Suprapubic skin (tissue), 4 donors: ENCODE data around the gene PRMT7. TPM values are rescaled to one million over a fixed set of nuclear protein-coding genes. Genes with fewer than 3 reads are reported as not detected.

Experiments used
- DNase-seq, 2 donors: peaks; one replicate each; pipeline ENCODE4 v3.0.0-alpha.2; 2019; ENCODE audit warnings: low spot score in 2 of 2
- H3K27ac ChIP-seq: fragments of 200-600 bp; sonication (generic); one replicate; pipeline ENCODE4 v1.5.1; 2019
- H3K27me3 ChIP-seq: fragments of 200-600 bp; sonication (generic); one replicate; pipeline ENCODE4 v1.5.1; 2019
- H3K36me3 ChIP-seq: fragments of 200-600 bp; sonication (generic); one replicate; pipeline ENCODE4 v1.5.1; 2019
- H3K4me1 ChIP-seq: fragments of 200-600 bp; sonication (generic); one replicate; pipeline ENCODE4 v1.5.1; 2019
- H3K4me3 ChIP-seq: fragments of 200-600 bp; sonication (generic); one replicate; pipeline ENCODE4 v1.5.1; 2019; ENCODE audit warnings: mild to moderate bottlenecking
- H3K9me3 ChIP-seq: fragments of 200-600 bp; sonication (generic); one replicate; pipeline ENCODE4 v1.5.1; 2019
- CTCF ChIP-seq, 2 donors: fragments of 200-600 bp in 1 of 2; fragments of 450-650 bp in 1 of 2; sonication (generic) in 1 of 2; IDR thresholded peaks; one replicate each; pipeline ENCODE4 v1.5.1; 2016 to 2019; ENCODE audit warnings: antibody characterized with exemption in 2 of 2, mild to moderate bottlenecking in 1 of 2, moderate library complexity in 1 of 2
- EP300 ChIP-seq: sonication (generic); formaldehyde crosslinking; IDR thresholded peaks from one replicate; pipeline ENCODE4 v1.6.1; 2017; ENCODE audit warnings: antibody characterized with exemption
- POLR2A ChIP-seq, 2 donors: fragments of 450-650 bp; IDR thresholded peaks; one replicate each; pipeline ENCODE4 v1.6.1; 2017; ENCODE audit warnings: antibody characterized with exemption in 2 of 2, mild to moderate bottlenecking in 2 of 2, moderate library complexity in 2 of 2
- POLR2AphosphoS5 ChIP-seq, 3 donors: sonication (generic); formaldehyde crosslinking; IDR thresholded peaks; one replicate each; pipeline ENCODE4 v1.6.1; 2017; ENCODE audit warnings: antibody characterized with exemption in 3 of 3
- WGBS: methylation state at CpG from one replicate; pipeline ENCODE4 v1.1.5; 2018; 5-methylcytosine and 5-hydroxymethylcytosine counted together
- total RNA-seq, 4 donors: library from RNA; depleted of rRNA; stranded (reverse); fragments of >200 nt; gene quantifications; one replicate each; pipeline ENCODE4 v1.1.0, GENCODE V29; 2016

The PRMT7 gene, protein sequence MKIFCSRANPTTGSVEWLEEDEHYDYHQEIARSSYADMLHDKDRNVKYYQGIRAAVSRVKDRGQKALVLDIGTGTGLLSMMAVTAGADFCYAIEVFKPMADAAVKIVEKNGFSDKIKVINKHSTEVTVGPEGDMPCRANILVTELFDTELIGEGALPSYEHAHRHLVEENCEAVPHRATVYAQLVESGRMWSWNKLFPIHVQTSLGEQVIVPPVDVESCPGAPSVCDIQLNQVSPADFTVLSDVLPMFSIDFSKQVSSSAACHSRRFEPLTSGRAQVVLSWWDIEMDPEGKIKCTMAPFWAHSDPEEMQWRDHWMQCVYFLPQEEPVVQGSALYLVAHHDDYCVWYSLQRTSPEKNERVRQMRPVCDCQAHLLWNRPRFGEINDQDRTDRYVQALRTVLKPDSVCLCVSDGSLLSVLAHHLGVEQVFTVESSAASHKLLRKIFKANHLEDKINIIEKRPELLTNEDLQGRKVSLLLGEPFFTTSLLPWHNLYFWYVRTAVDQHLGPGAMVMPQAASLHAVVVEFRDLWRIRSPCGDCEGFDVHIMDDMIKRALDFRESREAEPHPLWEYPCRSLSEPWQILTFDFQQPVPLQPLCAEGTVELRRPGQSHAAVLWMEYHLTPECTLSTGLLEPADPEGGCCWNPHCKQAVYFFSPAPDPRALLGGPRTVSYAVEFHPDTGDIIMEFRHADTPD
- 100 to 1,000 TPM in 1 of 4 donors, 10 to 100 TPM in 3; 38.8 to 101 (median 69.9) TPM for total RNA-seq

DNA sequence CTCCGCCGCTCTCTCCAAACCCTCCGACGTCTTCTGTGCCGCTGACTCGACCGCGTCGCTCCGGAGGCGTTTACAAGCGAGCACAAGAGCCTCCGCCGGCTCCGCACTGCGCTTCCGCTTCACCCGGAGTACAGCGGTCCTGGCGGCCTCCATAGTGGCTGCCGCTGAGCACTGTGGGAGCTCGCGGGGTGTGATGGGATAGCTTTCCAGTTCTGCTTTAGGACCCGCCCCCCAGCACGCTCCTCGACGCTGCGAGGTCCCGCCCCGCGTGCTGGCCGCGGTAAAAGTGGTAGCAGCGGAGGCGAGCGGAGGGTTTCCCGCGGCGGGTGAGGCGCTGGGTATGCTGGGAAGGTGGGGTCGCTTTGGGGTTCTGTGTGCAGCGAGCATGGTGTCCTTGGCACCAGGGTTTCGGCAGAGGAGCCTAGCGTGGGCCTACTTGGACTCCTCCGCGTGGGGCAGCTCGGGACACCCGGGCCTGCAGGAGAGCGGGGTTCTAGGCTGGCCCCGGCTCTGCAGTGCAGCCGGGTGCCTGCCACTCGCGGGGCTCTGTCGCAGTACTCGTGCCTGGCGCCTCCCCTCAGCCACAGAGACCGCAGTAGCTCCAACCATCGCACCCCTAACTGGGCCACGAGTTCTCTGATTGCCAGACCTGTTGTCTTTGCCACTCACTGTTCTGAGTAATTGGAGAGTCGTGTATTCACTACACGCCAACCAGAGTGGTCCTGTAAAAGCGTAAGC is at the start of gene PRMT7, which contains the start of gene SLC7A6OS:
PRMT7 (plus strand) TSS at position 246 of the 738 bp plus-strand sequence. CDS start 4,961 bp downstream, outside the sequence.
SLC7A6OS (minus strand) TSS at position 173 of the 738 bp plus-strand sequence; CDS start at position 153, 20 bp downstream.
- peaks cover 34% of the 10 kb centered on the region for H3K36me3 ChIP-seq
- peak within 1 kb of the TSS; percentile 83 for H3K4me3 ChIP-seq
- DNase-seq = peak; percentile 92 to 94
- under 1% methylated on average over 33 of the region's 62 CpGs for WGBS
- H3K27ac ChIP-seq = peak within 1 kb of the TSS; percentile 84
- no peaks in the 10 kb centered on the region for H3K27me3 ChIP-seq
- H3K9me3 ChIP-seq = no peaks in the 10 kb centered on the region
- TF ChIP-seq EP300 = no peak
- TF ChIP-seq POLR2AphosphoS5 (IDR thresholded peaks at IDR 0.05) = peak in 1 of 3 donors; percentile 70
- peak in 1 of 2 donors; percentile 39 for TF ChIP-seq CTCF (IDR thresholded peaks at IDR 0.05)
- TF ChIP-seq POLR2A (IDR thresholded peaks at IDR 0.05) = peak in 1 of 2 donors; percentile 57
- H3K4me1 ChIP-seq = peaks cover 31% of the 10 kb centered on the region

DNA sequence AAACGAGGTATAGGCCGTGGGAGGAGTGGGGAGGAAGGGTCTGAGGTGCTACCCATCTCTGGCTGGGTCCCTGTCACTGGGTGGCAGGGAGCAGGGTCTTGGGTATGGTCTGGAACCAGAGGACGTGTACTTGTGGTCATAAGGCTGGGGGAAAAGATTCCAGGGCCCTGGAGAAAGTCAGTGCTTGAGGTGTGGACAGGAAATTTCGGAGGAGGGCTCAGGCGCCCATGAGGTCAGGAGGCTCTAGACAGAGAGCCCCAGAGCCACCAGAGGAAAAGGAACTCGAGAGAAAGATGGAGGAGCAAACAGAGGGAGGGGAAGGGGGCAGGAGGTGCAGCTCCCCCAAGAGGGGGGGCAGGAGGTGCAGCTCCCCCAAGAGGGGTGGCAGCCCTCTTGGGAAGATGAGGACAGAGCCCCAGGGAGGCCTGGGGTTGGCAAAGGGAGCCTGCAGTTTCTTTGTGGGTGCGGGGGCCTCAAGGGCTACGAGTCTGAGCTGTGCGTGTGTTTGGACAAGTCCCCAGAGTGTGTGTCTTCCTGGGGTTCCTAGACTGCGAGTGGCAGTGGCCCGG is 47.2 kb upstream of the PRMT7 start:
- no peak for TF ChIP-seq CTCF (IDR thresholded peaks at IDR 0.05)
- H3K4me1 ChIP-seq = peaks cover 36% of the 10 kb centered on the region

DNA sequence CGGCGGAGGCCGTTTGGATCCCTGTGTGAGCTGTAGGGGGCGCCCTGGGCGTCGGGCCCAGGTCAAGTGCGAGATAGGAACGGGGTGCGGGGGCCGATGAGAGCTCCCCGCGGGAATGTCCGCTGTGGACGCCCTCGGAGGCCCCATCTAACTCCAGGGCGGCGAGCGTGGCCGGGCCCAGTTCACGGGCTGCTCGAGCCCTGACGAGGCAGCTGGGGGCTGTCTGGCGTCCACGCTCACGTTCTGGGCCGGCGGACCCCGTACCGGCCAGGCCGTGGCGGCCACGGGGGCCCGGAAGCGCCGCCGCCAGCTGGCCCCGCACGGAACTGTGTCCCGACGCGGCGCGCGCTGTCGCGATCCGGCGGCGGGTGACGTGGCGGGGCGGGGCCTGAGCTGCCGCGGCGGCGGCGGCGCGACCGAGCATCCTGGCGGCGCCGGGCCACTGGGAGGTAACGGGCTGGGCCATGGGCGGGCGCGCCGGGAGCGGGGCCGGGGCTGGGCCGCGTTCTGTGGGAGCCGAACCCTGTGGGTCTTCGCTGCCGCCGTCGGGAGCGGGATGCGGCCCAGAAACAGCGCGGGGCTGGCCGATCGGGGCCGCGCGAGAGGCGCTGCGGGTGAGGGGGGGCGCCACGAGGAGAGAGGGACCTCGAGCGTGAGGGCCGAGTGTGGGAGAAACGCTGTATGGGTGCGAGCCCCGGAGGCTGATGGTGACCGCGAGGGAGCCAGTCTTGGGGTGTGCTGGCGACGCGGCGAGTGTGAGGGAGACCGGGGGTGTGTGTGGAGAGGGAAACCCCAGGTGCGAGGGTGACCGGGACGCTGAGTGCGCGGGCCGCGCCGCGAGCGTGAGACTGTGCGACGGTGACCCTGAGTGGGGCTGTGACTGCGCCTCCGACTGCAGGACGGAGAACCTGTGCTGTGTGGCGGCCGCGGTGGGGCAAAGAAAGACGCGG is 46.4 kb upstream of the PRMT7 start, which contains the start of gene SLC7A6:
SLC7A6 (plus strand) TSS at position 399 of the 950 bp plus-strand sequence. CDS start 10,201 bp downstream, outside the sequence.
- peak; percentile 88 for DNase-seq
- Histone ChIP-seq H3K4me3 (peak within 1 kb of the TSS; percentile 83), H3K27ac (peak within 1 kb of the TSS; percentile 94), H3K4me1 (peaks cover 36% of the 10 kb centered on the region), H3K36me3 (peaks cover 13% of the 10 kb centered on the region), H3K9me3 (no peaks in the 10 kb centered on the region), H3K27me3 (no peaks in the 10 kb centered on the region)
- 0% methylated on average over 23 of the region's 123 CpGs for WGBS
- peak; percentile 20 to 76 for TF ChIP-seq CTCF (IDR thresholded peaks at IDR 0.05)
- peak in 2 of 3 donors; percentile 14 to 30 for TF ChIP-seq POLR2AphosphoS5 (IDR thresholded peaks at IDR 0.05)
- no peak for TF ChIP-seq EP300
- TF ChIP-seq POLR2A (IDR thresholded peaks at IDR 0.05) = peak in 1 of 2 donors; percentile 76

More for the DNA sequence above, 47.2 kb upstream of the PRMT7 start:
- DNase-seq = no peak
- no peaks in the 10 kb centered on the region for H3K27me3 ChIP-seq
- H3K9me3 ChIP-seq = no peaks in the 10 kb centered on the region
- peak overlapping the region; percentile 94 for H3K27ac ChIP-seq
- peak overlapping the region; percentile 83 for H3K4me3 ChIP-seq
- WGBS = 52% methylated on average over 9 of the region's 11 CpGs
- peaks cover 20% of the 10 kb centered on the region for H3K36me3 ChIP-seq

DNA sequence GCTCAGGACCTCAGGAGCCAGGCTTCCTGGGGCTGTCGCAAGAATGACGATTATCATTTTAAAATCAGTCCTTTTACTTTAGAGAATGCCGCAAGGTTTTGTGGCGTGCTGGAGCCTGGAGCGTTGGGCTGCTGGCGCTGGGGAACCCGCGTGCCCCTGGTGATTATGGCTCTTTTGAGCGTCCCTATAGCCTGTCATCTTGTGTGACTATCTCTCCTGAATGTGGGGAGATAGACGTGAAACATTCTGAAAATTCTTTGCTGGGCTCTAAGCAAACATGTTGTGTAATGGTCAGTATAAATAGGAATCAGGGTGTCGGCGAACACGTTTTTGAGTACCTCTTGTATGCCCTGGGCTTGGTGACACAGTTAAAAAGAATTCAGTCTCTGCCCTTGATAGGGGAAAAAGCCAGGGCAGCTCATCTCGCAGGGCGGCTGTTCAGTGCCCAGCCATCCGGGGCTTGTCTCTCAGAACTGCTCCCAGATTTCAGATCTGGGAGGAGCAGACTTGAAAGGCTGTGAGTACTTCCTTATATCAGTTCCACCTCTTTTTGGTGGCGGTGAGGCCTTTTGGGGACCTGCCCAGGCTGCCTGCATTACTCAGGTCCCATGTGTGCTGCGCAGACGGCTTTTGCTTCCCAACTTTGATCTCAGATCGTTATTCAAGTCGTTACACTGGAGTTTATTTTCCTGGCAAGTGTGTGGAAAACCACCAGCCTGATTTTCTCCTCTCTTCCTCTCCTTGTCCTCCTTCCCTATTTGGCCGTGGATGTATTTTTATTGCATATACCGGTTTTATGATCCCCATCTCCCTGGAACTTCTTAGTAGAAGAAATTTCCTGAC is 45.5 kb upstream of the PRMT7 start:
- Histone ChIP-seq H3K36me3 (peaks cover 4% of the 10 kb centered on the region), H3K27me3 (no peaks in the 10 kb centered on the region), H3K27ac (peak overlapping the region; percentile 94), H3K4me1 (peaks cover 36% of the 10 kb centered on the region), H3K9me3 (no peaks in the 10 kb centered on the region), H3K4me3 (peak overlapping the region; percentile 83)
- DNase-seq = peak in 1 of 2 donors; percentile 83
- TF ChIP-seq POLR2AphosphoS5 (IDR thresholded peaks at IDR 0.05) (no peak), CTCF (IDR thresholded peaks at IDR 0.05) (no peak), EP300 (no peak), POLR2A (IDR thresholded peaks at IDR 0.05) (no peak)
- 2% methylated on average over 22 of the region's 23 CpGs for WGBS
